ENCODE measurements around the gene HSDL1.
"Not testable (repeated sequence)": the region's sequence is repeated elsewhere in the genome, so short reads cannot be mapped to it uniquely, and the experiment has no call there.

The HSDL1 gene

DNA sequence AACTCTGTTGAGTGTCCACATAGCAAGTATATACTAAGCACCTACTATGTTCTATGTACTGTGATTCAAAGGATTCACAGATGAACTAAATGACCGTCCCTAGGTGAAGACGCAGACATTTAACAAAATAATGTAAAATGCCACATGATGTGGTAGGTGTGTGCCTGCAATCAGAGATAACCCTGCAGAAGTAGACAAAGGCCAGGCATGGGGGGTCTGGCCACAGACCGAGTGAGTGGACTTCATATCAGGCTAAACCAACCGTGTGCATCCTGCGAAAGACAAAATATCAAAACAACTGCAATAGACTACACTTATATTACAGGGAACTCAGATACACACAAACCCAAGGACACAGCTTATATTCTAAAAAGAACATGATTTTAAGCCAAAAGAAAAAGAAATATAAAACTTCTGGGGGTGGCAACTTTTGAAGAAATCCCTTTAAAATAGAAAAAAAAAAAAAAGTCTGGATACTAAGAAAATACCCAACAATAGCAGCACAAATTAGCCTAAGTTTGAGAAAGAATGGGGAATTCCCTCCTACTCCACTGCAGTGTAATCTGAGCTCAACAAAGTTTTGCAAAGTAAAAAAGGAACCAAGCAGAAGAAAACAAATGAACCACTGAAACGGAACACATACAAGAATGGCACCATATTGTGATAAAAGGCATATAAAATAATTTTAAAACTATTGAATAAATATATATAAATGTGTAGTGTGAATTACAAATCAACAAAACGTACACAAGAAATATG lies 12.3 kb downstream of the HSDL1 start:
- TF ChIP-seq, protein P1, sequence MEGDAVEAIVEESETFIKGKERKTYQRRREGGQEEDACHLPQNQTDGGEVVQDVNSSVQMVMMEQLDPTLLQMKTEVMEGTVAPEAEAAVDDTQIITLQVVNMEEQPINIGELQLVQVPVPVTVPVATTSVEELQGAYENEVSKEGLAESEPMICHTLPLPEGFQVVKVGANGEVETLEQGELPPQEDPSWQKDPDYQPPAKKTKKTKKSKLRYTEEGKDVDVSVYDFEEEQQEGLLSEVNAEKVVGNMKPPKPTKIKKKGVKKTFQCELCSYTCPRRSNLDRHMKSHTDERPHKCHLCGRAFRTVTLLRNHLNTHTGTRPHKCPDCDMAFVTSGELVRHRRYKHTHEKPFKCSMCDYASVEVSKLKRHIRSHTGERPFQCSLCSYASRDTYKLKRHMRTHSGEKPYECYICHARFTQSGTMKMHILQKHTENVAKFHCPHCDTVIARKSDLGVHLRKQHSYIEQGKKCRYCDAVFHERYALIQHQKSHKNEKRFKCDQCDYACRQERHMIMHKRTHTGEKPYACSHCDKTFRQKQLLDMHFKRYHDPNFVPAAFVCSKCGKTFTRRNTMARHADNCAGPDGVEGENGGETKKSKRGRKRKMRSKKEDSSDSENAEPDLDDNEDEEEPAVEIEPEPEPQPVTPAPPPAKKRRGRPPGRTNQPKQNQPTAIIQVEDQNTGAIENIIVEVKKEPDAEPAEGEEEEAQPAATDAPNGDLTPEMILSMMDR (IDR thresholded peaks at IDR 0.05; ENCODE audit: low read depth, low read length, missing control alignments): no peak
- DNase-seq (ENCODE audit: low read depth): no peak
- in situ Hi-C loops (cut with HindIII; ENCODE audit: low sequenced_read_pairs): no loop called here
- H3K4me3 ChIP-seq (ENCODE audit: low read depth, low read length): no peak overlapping the region

DNA sequence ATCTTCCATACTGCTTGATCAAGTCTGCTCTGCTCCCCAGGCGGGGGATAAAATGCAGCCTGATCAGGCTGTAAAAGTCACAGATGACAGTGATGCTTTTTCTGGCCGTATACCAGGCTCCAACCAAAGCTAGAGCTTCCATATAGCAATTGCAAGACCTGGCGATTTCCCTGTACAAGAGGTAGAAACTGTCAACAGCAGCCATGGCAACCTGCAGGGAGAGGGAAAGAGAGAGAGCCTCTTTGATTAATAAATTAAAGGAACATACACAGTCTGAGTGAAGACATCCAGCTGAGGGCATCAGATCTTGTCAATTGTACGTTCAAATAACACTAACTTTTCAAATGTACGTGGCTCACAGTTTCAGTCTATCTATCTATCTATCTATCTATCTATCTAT lies 13.9 kb downstream of the HSDL1 start:
- no peak for DNase-seq (ENCODE audit: low read depth)
- in situ Hi-C loops (cut with HindIII; ENCODE audit: low sequenced_read_pairs): no loop called here
- no peak overlapping the region for H3K4me3 ChIP-seq (ENCODE audit: low read depth, low read length)
- TF ChIP-seq, protein P1 (IDR thresholded peaks at IDR 0.05; ENCODE audit: low read depth, low read length, missing control alignments): no peak

DNA sequence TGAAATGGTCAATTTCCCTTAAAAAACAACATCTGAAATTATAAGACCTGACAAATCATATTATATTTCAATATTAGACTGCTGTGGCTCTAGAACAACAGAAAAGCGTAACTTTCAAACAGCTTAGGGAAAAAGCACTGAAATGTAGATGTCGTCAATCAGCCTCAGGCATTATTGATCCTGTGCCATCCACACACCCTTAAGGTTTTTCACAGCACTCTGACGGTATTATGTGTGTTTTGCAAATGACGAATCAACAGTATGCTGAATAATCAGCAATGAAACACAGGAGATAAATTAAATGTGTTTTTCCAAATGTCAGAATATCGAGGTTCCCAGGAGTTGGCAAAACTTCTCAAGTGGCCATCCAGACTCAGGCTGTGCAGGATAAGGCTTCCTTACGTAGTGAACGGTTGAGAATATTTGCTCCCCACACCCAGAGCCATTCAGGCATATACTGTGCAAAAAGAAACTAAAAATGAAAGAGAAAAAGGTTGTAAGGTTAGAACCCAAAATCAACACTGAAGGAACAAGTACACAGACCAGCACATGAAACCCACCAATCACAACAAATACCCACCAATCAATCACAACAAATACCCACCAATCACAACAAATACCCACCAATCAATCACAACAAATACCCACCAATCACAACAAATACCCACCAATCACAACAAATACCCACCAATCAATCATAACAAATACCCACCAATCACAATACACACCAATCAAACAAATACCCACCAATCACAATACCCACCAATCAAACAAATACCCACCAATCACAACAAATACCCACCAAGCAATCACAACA lies 20.5 kb downstream of the HSDL1 start:
- DNase-seq (ENCODE audit: low read depth): no peak
- in situ Hi-C loops (cut with HindIII; ENCODE audit: low sequenced_read_pairs): no loop called here
- TF ChIP-seq, protein P1 (IDR thresholded peaks at IDR 0.05; ENCODE audit: low read depth, low read length, missing control alignments): no peak

DNA sequence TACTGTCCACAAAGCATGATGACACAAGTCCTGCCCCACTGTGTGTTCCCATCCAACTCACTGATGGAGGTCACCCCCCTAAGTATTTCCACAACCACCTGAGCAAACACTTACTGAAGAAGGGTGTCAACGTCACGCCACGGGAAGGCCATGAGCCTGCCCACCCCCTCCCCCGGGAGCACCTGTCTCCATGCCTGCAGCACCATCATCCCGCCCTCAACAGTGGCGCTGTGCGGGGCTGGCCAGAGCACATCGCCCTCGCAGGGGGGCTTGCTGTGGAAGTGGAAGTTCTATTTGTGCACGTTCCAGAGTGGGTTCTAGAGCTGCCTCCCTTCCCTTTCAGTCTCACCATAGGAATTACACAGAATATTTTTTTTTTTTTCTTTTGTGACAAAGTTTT lies 24.0 kb downstream of the HSDL1 start:
- no peak for DNase-seq (ENCODE audit: low read depth)
- H3K4me3 ChIP-seq (ENCODE audit: low read depth, low read length): no peak overlapping the region
- TF ChIP-seq, protein P1 (IDR thresholded peaks at IDR 0.05; ENCODE audit: low read depth, low read length, missing control alignments): no peak
- in situ Hi-C loops (cut with HindIII; ENCODE audit: low sequenced_read_pairs): no loop called here

More for the DNA sequence above, 20.5 kb downstream of the HSDL1 start:
- H3K4me3 ChIP-seq (ENCODE audit: low read depth, low read length): no peak overlapping the region

DNA sequence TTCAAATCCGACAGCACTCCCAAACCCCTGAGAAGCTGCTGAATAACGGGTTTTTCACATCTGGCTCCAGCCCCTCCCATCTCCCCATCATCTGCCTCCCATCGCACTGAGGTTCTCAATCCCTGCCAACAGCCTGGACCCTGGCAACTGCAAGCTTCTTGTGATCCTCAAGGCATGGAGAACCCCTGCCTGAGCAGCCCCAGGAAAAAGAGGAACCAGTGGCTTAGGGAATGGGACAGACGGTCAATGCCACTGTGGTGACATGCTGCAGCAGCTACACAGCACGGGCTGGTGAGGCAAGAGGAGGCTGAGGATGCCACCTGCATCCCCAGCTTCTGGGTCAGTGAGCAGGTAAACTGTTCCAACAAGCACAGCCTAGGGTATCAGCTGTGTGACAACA lies 25.0 kb downstream of the HSDL1 start:
- TF ChIP-seq, protein P1 (IDR thresholded peaks at IDR 0.05; ENCODE audit: low read depth, low read length, missing control alignments): no peak
- in situ Hi-C loops (cut with HindIII; ENCODE audit: low sequenced_read_pairs): no loop called here
- no peak overlapping the region for H3K4me3 ChIP-seq (ENCODE audit: low read depth, low read length)
- no peak for DNase-seq (ENCODE audit: low read depth)

DNA sequence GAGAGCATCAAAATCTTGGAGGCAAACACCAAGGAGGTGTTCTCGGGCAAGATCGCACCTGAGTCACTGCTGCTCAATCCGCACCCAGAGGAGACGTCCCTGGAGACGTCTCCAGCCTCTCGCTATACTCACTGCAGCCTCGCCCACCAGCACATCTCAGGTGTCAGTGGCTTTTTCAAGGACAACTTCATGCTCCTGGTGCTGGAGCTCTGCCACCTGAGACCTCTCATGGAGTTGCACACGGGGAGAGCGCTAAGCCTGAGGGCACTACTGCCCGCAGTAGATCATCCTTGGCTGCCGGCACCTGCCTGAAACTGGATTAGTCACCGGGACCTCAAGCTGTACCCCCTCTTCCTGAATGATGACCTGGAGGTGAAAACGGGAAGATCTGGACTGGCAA lies 25.6 kb downstream of the HSDL1 start:
- in situ Hi-C loops (cut with HindIII; ENCODE audit: low sequenced_read_pairs): no loop called here

DNA sequence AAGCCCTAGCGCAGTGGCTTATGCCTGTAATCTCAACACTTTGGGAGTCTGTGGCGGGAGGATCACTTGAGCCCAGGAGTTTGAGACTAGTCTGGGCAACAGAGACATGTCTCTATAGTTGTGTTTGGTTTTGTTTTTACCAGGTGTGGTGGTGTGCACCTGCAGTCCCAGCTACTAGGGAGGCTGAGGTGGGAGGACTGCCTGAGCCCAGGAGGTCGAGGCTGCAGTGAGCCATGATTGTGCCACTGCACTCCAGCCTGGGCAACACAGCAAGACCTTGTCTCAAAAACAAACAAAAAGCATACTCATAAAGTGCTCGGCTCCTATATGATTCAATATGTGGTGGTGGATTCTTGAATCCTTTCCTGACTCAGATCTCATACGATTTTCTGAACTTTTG lies 26.7 kb downstream of the HSDL1 start:
- in situ Hi-C loops (cut with HindIII; ENCODE audit: low sequenced_read_pairs); DNase-seq (ENCODE audit: low read depth): not testable (repeated sequence)

More for the DNA sequence above, 25.6 kb downstream of the HSDL1 start:
- H3K4me3 ChIP-seq (ENCODE audit: low read depth, low read length): no peak overlapping the region
- DNase-seq (ENCODE audit: low read depth): no peak
- TF ChIP-seq, protein P1 (IDR thresholded peaks at IDR 0.05; ENCODE audit: low read depth, low read length, missing control alignments): no peak

More for the DNA sequence above, 26.7 kb downstream of the HSDL1 start:
- H3K4me3 ChIP-seq (ENCODE audit: low read depth, low read length): not testable (repeated sequence)

Data from astrocyte of the cerebellum (primary cell).